HCT116 (cell line): ENCODE data around the gene ARID5A. TPM values are rescaled to one million over a fixed set of nuclear protein-coding genes. Genes with fewer than 3 reads are reported as not detected.
A peak's percentile ranks its signal among the peaks of the same experiment; 100 is the strongest.

Experiments used
- ATAC-seq: fragments of 200-7000 bp; cut with Tn5 transposase; 2 replicates; pipeline ENCODE4 v1.9.1; 2020; ENCODE audit warnings: mild to moderate bottlenecking, moderate library complexity
- BruUV-seq: library from RNA; stranded (reverse); fragments of 400-500 nt; replicated peaks from 2 replicates; lab custom pipeline; 2021; lab: Mats Ljungman, UMichigan
- CTCF ChIA-PET: fragments of 300-600 bp; sonication (Branson Sonifier 250); formaldehyde crosslinking; loops from one replicate; lab custom pipeline; 2021; ENCODE audit warnings: antibody characterized with exemption; lab: Charles Lee
- POLR2A ChIA-PET: fragments of 300-600, 350-600 bp; sonication (Branson Sonifier 250); formaldehyde crosslinking; loops from one replicate; lab custom pipeline; 2021; ENCODE audit warnings: antibody characterized with exemption; lab: Charles Lee
- RAD21 ChIA-PET, 2 experiments: fragments of 300-600 bp; sonication (Branson Sonifier 250); formaldehyde crosslinking; loops; one replicate each; lab custom pipeline; 2023; ENCODE audit warnings: low total read pairs in 2 of 2; ENCODE audit not compliant: uncharacterized antibody in 2 of 2, unreplicated experiment in 2 of 2, low non-redundant PET in 1 of 2; lab: Charles Lee
- DNase-seq: peaks from one replicate; pipeline ENCODE4 v3.0.0-alpha.2; 2010; ENCODE audit warnings: low read depth, low spot score
- H2AFZ ChIP-seq: fragments of 200-600 bp; shearing (Covaris generic), sonication (generic); 2 replicates; pipeline ENCODE4 v1.6.1; 2017; ENCODE audit warnings: low read depth, mixed run types, mixed read lengths, antibody characterized with exemption, low read length; ENCODE audit not compliant: poor library complexity, severe bottlenecking
- H3K27ac ChIP-seq: 2 replicates; pipeline ENCODE4 v1.5.1; 2012; ENCODE audit warnings: low read depth, low read length
- H3K27me3 ChIP-seq: fragments of 200-600 bp; sonication (generic); 2 replicates; pipeline ENCODE4 v1.6.1; 2016; ENCODE audit warnings: mixed run types, low read length, mixed read lengths; ENCODE audit not compliant: insufficient read depth
- H3K36me3 ChIP-seq, 2 experiments: fragments of 200-500 bp in 1 of 2; fragments of 200-600 bp in 1 of 2; sonication (Bioruptor generic) in 1 of 2; sonication (generic) in 1 of 2; 2 replicates each; pipeline versions ENCODE4 v1.5.1 to v1.6.1; 2014 to 2016; ENCODE audit warnings: low read length in 2 of 2, inconsistent platforms in 1 of 2, mixed read lengths in 1 of 2, mixed run types in 1 of 2; ENCODE audit not compliant: insufficient read depth in 2 of 2, control insufficient read depth in 1 of 2
- H3K4me1 ChIP-seq, 2 experiments: fragments of 200-600 bp in 1 of 2; sonication (generic) in 1 of 2; 2 replicates each; pipeline versions ENCODE4 v1.5.1 to v1.6.1; 2012 to 2017; ENCODE audit warnings: low read length in 2 of 2, inconsistent platforms in 1 of 2, mild to moderate bottlenecking in 1 of 2, mixed read lengths in 1 of 2, mixed run types in 1 of 2, moderate library complexity in 1 of 2; ENCODE audit not compliant: insufficient read depth in 2 of 2, control insufficient read depth in 1 of 2
- H3K4me2 ChIP-seq: fragments of 200-600 bp; sonication (generic); 2 replicates; pipeline ENCODE4 v1.6.1; 2017; ENCODE audit warnings: mixed run types, low read length, mixed read lengths
- H3K4me3 ChIP-seq, 2 experiments: fragments of 200-600 bp in 1 of 2; sonication (generic) in 1 of 2; replicated peaks in 1 of 2; 2 replicates each; pipeline ENCODE4 v1.5.1; 2011 to 2016; ENCODE audit warnings: low read length in 2 of 2, control low read depth in 1 of 2, low read depth in 1 of 2, mild to moderate bottlenecking in 1 of 2, mixed read lengths in 1 of 2, mixed run types in 1 of 2
- H3K79me2 ChIP-seq: fragments of 200-600 bp; sonication (generic); 2 replicates; pipeline ENCODE4 v1.6.1; 2017; ENCODE audit warnings: mild to moderate bottlenecking, mixed run types, low read length, moderate library complexity, mixed read lengths; ENCODE audit not compliant: insufficient read depth
- H3K9ac ChIP-seq: fragments of 200-600 bp; sonication (generic); 2 replicates; pipeline ENCODE4 v1.6.1; 2016; ENCODE audit warnings: low read length, mixed read lengths
- H3K9me2 ChIP-seq: fragments of 200-600 bp; sonication (generic), shearing (Covaris generic); 2 replicates; pipeline ENCODE4 v1.6.1; 2017; ENCODE audit warnings: mixed run types, mild to moderate bottlenecking, moderate library complexity; ENCODE audit not compliant: insufficient read depth
- H3K9me3 ChIP-seq, 2 experiments: fragments of 200-500 bp in 1 of 2; fragments of 200-600 bp in 1 of 2; sonication (Bioruptor generic) in 1 of 2; sonication (generic) in 1 of 2; 2 replicates each; pipeline ENCODE4 v1.6.1; 2014 to 2017; ENCODE audit warnings: low read length in 2 of 2, mixed read lengths in 2 of 2, inconsistent platforms in 1 of 2, low read depth in 1 of 2, mild to moderate bottlenecking in 1 of 2, mixed run types in 1 of 2, moderate library complexity in 1 of 2; ENCODE audit not compliant: control insufficient read depth in 1 of 2, insufficient read depth in 1 of 2
- H4K20me1 ChIP-seq: fragments of 200-600 bp; sonication (generic), shearing (Covaris generic); 2 replicates; pipeline ENCODE4 v1.6.1; 2017; ENCODE audit warnings: mixed run types, mild to moderate bottlenecking, moderate library complexity; ENCODE audit not compliant: insufficient read depth
- ATF3 ChIP-seq: IDR thresholded peaks from 2 replicates; pipeline ENCODE4 v1.6.1; 2012
- CBX3 ChIP-seq: IDR thresholded peaks from 2 replicates; pipeline ENCODE4 v1.6.1; 2012; ENCODE audit warnings: low read depth
- CEBPB ChIP-seq: IDR thresholded peaks from 2 replicates; pipeline ENCODE4 v1.6.1; 2012; ENCODE audit warnings: low read depth
- CTCF ChIP-seq, 3 experiments: fragments of 200-600 bp in 1 of 3; sonication (generic) in 1 of 3; IDR thresholded peaks in 2 of 3; conservative IDR thresholded peaks in 1 of 3; 2 replicates each; pipeline ENCODE4 v1.5.1; 2012 to 2017; ENCODE audit warnings: low read depth in 2 of 3, low read length in 2 of 3, antibody characterized with exemption in 1 of 3, borderline replicate concordance in 1 of 3, control low read depth in 1 of 3, mild to moderate bottlenecking in 1 of 3, mixed read lengths in 1 of 3, mixed run types in 1 of 3, moderate library complexity in 1 of 3; ENCODE audit not compliant: insufficient read depth in 1 of 3
- EGR1 ChIP-seq: IDR thresholded peaks from 2 replicates; pipeline ENCODE4 v1.6.1; 2012; ENCODE audit warnings: low read depth
- POLR2AphosphoS5 ChIP-seq: IDR thresholded peaks from 2 replicates; pipeline ENCODE4 v1.6.1; 2011; ENCODE audit warnings: mild to moderate bottlenecking, low read depth, low read length, moderate library complexity
- RAD21 ChIP-seq: IDR thresholded peaks from 2 replicates; pipeline ENCODE4 v1.6.1; 2012; ENCODE audit warnings: low read depth, mild to moderate bottlenecking
- ZFX ChIP-seq: fragments of 450-650 bp; IDR thresholded peaks from 2 replicates; pipeline ENCODE4 v1.6.1; 2017
- intact Hi-C: fragments of 100-400 bp; cut with micrococcal nuclease; formaldehyde crosslinking; loops from 2 replicates; pipeline ENCODE4 v1.10.0; 2022
- total RNA-seq: library from RNA; stranded (reverse); gene quantifications from one replicate; pipeline ENCODE4 v1.2.1, GENCODE V29; 2021; ENCODE audit not compliant: unreplicated experiment

ARID5A gene
- total RNA-seq, 1 experiment from 2014 or later = 8.2 TPM

DNA sequence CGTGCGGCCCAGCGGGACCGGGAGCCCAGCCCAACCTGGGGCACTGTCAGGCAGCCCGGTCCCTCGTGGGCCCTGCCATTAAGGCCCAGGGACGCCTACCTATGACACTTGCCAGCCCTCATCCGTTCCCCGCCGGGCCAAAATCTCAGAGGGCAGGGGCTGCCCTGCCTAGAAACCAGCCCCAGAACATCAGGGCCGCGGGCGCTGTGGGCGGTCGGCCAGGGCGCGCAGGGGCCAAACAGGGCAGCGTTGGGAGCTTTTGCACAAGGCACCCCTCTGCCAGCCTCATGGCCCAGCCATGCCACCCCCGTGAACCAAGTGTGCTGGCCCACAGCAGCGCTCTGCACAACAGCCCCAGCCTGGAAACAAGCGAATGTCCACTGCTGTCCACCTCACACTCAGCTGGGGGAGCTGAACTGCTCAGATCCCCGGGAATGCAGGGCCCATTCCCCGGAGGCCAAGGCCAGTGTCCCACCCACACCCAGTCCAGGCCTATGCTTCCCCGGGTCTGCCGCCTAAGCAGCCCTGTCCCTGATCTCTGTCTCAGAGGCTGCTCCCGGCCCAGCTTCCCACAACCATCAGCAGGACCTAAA is 27.9 kb upstream of the ARID5A start:
- Histone ChIP-seq H3K4me2 (peak overlapping the region; percentile 48), H3K27ac (no peak overlapping the region), H3K36me3 (no peaks in the 10 kb centered on the region), H3K9ac (no peak overlapping the region), H3K9me2 (no peaks in the 10 kb centered on the region), H2AFZ (peak overlapping the region; percentile 97), H3K4me3 (no peak overlapping the region), H3K27me3 (no peaks in the 10 kb centered on the region; the same call in 1 of the 2 replicates), H3K79me2 (no peaks in the 10 kb centered on the region), H3K4me1 (peaks cover 17 to 46% of the 10 kb centered on the region in 2 experiments), H4K20me1 (no peaks in the 10 kb centered on the region), H3K9me3 (no peaks in the 10 kb centered on the region)
- ChIA-PET RAD21 (interaction anchor here (0.6 to 3.0 kb wide), 5 partner anchors 46 to 233 kb away, joined by 3 to 28 read pairs (median 5); no protein-coding TSS in a partner anchor), POLR2A (interaction anchor here (1.8 kb wide), 1 partner anchor 101 kb away, joined by 6 read pairs; no protein-coding TSS in a partner anchor), CTCF (interaction anchor here (0.9 to 4.4 kb wide), 17 partner anchors 10 to 516 kb away, joined by 3 to 140 read pairs (median 5); partner anchors contain the start of genes ASTL, NCAPH and SNRNP200)
- BruUV-seq = no TSS peak
- no peak for ATAC-seq
- no peak for TF ChIP-seq ATF3
- no peak for TF ChIP-seq CBX3
- no peak for TF ChIP-seq RAD21
- TF ChIP-seq ZFX = no peak
- TF ChIP-seq CEBPB = no peak
- no peak for TF ChIP-seq EGR1
- no peak for TF ChIP-seq POLR2AphosphoS5
- no peak for TF ChIP-seq CTCF (IDR thresholded peaks at IDR 0.05 in 2 of 3, conservative IDR thresholded peaks at IDR 0.05 in 1 of 3; ENCODE audit: borderline replicate concordance in 1 of 3, insufficient read depth in 1 of 3, low read depth in 2 of 3, low read length in 2 of 3)
- DNase-seq = no peak
- intact Hi-C loops = loop anchor here (1.0 to 5.0 kb wide), 5 partner anchors 101 to 236 kb away; partner anchors contain the start of genes NCAPH and SNRNP200
